HG03575 (cell line): ENCODE measurements around the gene CAPZB.

ENCODE experiments used
- ATAC-seq: cut with Tn5 transposase; IDR thresholded peaks from one replicate; pipeline ENCODE4 v1.9.1; 2021; ENCODE audit not compliant: unreplicated experiment, insufficient number of reproducible peaks, low FRiP score; ENCODE audit errors: extremely low read depth

CAPZB gene

GRCh38 chr1:19381261-19381660 is 104.1 kb downstream of the CAPZB start:
- ATAC-seq = no peak

- ATAC-seq = no peak
Measured at GRCh38 chr1:19377812-19378718, 107.3 kb downstream of the CAPZB start.

- ATAC-seq = no peak
Measured at GRCh38 chr1:19376428-19377372, 108.6 kb downstream of the CAPZB start.

GRCh38 chr1:19375631-19376400 is 109.5 kb downstream of the CAPZB start:
- no peak for ATAC-seq

- no peak for ATAC-seq
Measured at GRCh38 chr1:19374926-19375325, 110.4 kb downstream of the CAPZB start.

GRCh38 chr1:19374083-19374801 is 111.1 kb downstream of the CAPZB start:
- ATAC-seq = no peak

- no peak for ATAC-seq
Measured at GRCh38 chr1:19373211-19374082, 111.9 kb downstream of the CAPZB start.

GRCh38 chr1:19372602-19373001 is 112.7 kb downstream of the CAPZB start:
- ATAC-seq = no peak

- ATAC-seq = no peak
Measured at GRCh38 chr1:19372136-19372514, 113.2 kb downstream of the CAPZB start.

- no peak for ATAC-seq
Measured at GRCh38 chr1:19371226-19372135, 113.9 kb downstream of the CAPZB start.

- ATAC-seq = no peak
Measured at GRCh38 chr1:19370453-19371170, 114.7 kb downstream of the CAPZB start.

GRCh38 chr1:19369396-19370090 is 115.8 kb downstream of the CAPZB start:
- no peak for ATAC-seq

- no peak for ATAC-seq
Measured at GRCh38 chr1:19368964-19369363, 116.4 kb downstream of the CAPZB start.

GRCh38 chr1:19368050-19368449 is 117.3 kb downstream of the CAPZB start:
- no peak for ATAC-seq

- no peak for ATAC-seq
Measured at GRCh38 chr1:19367584-19368041, 117.7 kb downstream of the CAPZB start.
